Upper lobe of left lung (tissue), 6 donors: ENCODE measurements around the gene SLC16A3. TPM values are rescaled to one million over a fixed set of nuclear protein-coding genes. Genes with fewer than 3 reads are reported as not detected.

Source experiments
- ATAC-seq, 2 donors: fragments of 200-7000 bp; cut with Tn5 transposase; one replicate each; pipeline ENCODE4 v1.9.1; 2022; ENCODE audit warnings: mild to moderate bottlenecking in 2 of 2, moderate library complexity in 2 of 2; ENCODE audit not compliant: low FRiP score in 2 of 2
- DNase-seq, 2 donors: peaks; one replicate each; pipeline ENCODE4 v3.0.0-alpha.2; 2019 to 2020
- H3K27ac ChIP-seq, 4 donors: fragments of 200-600 bp; sonication (generic); one replicate each; pipeline ENCODE4 v1.5.1; 2016 to 2019
- H3K27me3 ChIP-seq, 4 donors: fragments of 200-600 bp; sonication (generic); one replicate each; pipeline ENCODE4 v1.5.1; 2017 to 2019
- H3K36me3 ChIP-seq, 4 donors: fragments of 200-600 bp; sonication (generic); one replicate each; pipeline ENCODE4 v1.5.1; 2016 to 2019
- H3K4me1 ChIP-seq, 4 donors: fragments of 200-600 bp; sonication (generic); one replicate each; pipeline ENCODE4 v1.5.1; 2018 to 2019
- H3K4me3 ChIP-seq, 4 donors: fragments of 200-600 bp; sonication (generic); one replicate each; pipeline ENCODE4 v1.5.1; 2017 to 2019; ENCODE audit warnings: mild to moderate bottlenecking in 2 of 4, moderate library complexity in 1 of 4
- H3K9me3 ChIP-seq, 4 donors: fragments of 200-600 bp; sonication (generic); one replicate each; pipeline ENCODE4 v1.5.1; 2018 to 2019
- CTCF ChIP-seq, 6 experiments: fragments of 450-650 bp in 4 of 6; fragments of 200-600 bp in 2 of 6; sonication (generic) in 2 of 6; IDR thresholded peaks; one replicate each; pipeline ENCODE4 v1.5.1; 2016 to 2019; ENCODE audit warnings: antibody characterized with exemption in 6 of 6
- EP300 ChIP-seq, 4 donors: sonication (generic); formaldehyde crosslinking; IDR thresholded peaks; one replicate each; pipeline ENCODE4 v1.5.1; 2017; ENCODE audit warnings: antibody characterized with exemption in 4 of 4, control low read depth in 2 of 4
- POLR2A ChIP-seq, 4 donors: fragments of 450-650 bp; IDR thresholded peaks; one replicate each; pipeline ENCODE4 v1.5.1; 2016 to 2017; ENCODE audit warnings: antibody characterized with exemption in 4 of 4, mild to moderate bottlenecking in 2 of 4
- POLR2AphosphoS5 ChIP-seq, 2 donors: sonication (generic); formaldehyde crosslinking; IDR thresholded peaks; one replicate each; pipeline ENCODE4 v1.5.1; 2017; ENCODE audit warnings: antibody characterized with exemption in 2 of 2
- WGBS, 2 donors: methylation state at CpG; one replicate each; pipeline ENCODE4 v1.1.5; 2017 to 2018; 5-methylcytosine and 5-hydroxymethylcytosine counted together
- total RNA-seq, 6 donors: library from RNA; depleted of rRNA in 4 of 6; stranded (reverse); fragments of >200 nt in 4 of 6; gene quantifications; one replicate each; pipeline versions ENCODE4 v1.1.0 to v1.2.1, GENCODE V29; 2016 to 2021
- donor health status: DM: no; HTN: no; CAD: no; lungs with moderate emphysema.
- donor health status: DM: no; HTN: yes; CAD: no; lungs with severe emphysema.

SLC16A3 gene
- total RNA-seq, 6 donors from 2014 or later = 33.5 to 134 (median 102) TPM

- Histone ChIP-seq H3K4me3 (no peak overlapping the region), H3K27me3 (no peaks in the 10 kb centered on the region), H3K9me3 (no peaks in the 10 kb centered on the region), H3K4me1 (peaks cover 68 to 81% (median 74%) of the 10 kb centered on the region in 4 donors), H3K27ac (peak overlapping the region; percentile 17 to 97 (median 88)), H3K36me3 (peaks cover 18 to 62% (median 41%) of the 10 kb centered on the region in 4 donors)
- ATAC-seq (no peak), DNase-seq (no peak)
- WGBS, 2 donors = 64 to 65% methylated on average over 7 to 10 of the region's 10 CpGs
- TF ChIP-seq CTCF (IDR thresholded peaks at IDR 0.05) (no peak), POLR2A (IDR thresholded peaks at IDR 0.05) (no peak), EP300 (IDR thresholded peaks at IDR 0.05) (no peak), POLR2AphosphoS5 (IDR thresholded peaks at IDR 0.05) (no peak)
These were observed 40.5 kb downstream of the SLC16A3 start for GRCh38 chr17:82269138-82269881.

- TF ChIP-seq POLR2A (IDR thresholded peaks at IDR 0.05) (no peak), POLR2AphosphoS5 (IDR thresholded peaks at IDR 0.05) (no peak), EP300 (IDR thresholded peaks at IDR 0.05) (no peak), CTCF (IDR thresholded peaks at IDR 0.05) (no peak)
- Histone ChIP-seq H3K27ac (peak overlapping the region; percentile 57 to 97 (median 88)), H3K4me3 (peak overlapping the region in 1 of 4 donors; percentile 73), H3K4me1 (peaks cover 72 to 86% (median 80%) of the 10 kb centered on the region in 4 donors), H3K27me3 (no peaks in the 10 kb centered on the region), H3K9me3 (no peaks in the 10 kb centered on the region), H3K36me3 (peaks cover 12 to 55% (median 34%) of the 10 kb centered on the region in 4 donors)
- DNase-seq (no peak), ATAC-seq (no peak)
- 76 to 81% methylated on average over 9 to 13 of the region's 13 CpGs for WGBS, 2 donors
These were observed 41.1 kb downstream of the SLC16A3 start for GRCh38 chr17:82269882-82270500.

- Histone ChIP-seq H3K9me3 (no peaks in the 10 kb centered on the region), H3K27me3 (no peaks in the 10 kb centered on the region), H3K27ac (peak overlapping the region in 2 of 4 donors; percentile 10 to 97), H3K4me3 (peak overlapping the region in 1 of 4 donors; percentile 73), H3K4me1 (peaks cover 72 to 82% (median 80%) of the 10 kb centered on the region in 4 donors), H3K36me3 (peaks cover 6 to 49% (median 27%) of the 10 kb centered on the region in 4 donors)
- ATAC-seq (no peak), DNase-seq (no peak)
- TF ChIP-seq POLR2A (IDR thresholded peaks at IDR 0.05) (no peak), POLR2AphosphoS5 (IDR thresholded peaks at IDR 0.05) (no peak), CTCF (IDR thresholded peaks at IDR 0.05) (no peak), EP300 (IDR thresholded peaks at IDR 0.05) (no peak)
- WGBS, 2 donors = 82 to 85% methylated on average over 12 of the region's 12 CpGs
These were observed 41.8 kb downstream of the SLC16A3 start for GRCh38 chr17:82270651-82271050.

GRCh38 chr17:82271401-82271800 is 42.6 kb downstream of the SLC16A3 start:
- peaks cover 2 to 41% (median 21%) of the 10 kb centered on the region in 4 donors for H3K36me3 ChIP-seq

More at GRCh38 chr17:82271401-82271800, 42.6 kb downstream of the SLC16A3 start:
- 80 to 89% methylated on average over 6 of the region's 6 CpGs for WGBS, 2 donors
- H3K27ac ChIP-seq = peak overlapping the region in 3 of 4 donors; percentile 96 to 100 (median 97)
- DNase-seq (no peak), ATAC-seq (no peak)
- TF ChIP-seq EP300 (IDR thresholded peaks at IDR 0.05) = no peak
- TF ChIP-seq CTCF (IDR thresholded peaks at IDR 0.05) = no peak
- no peak for TF ChIP-seq POLR2AphosphoS5 (IDR thresholded peaks at IDR 0.05)
- TF ChIP-seq POLR2A (IDR thresholded peaks at IDR 0.05) = no peak
- H3K9me3 ChIP-seq = no peaks in the 10 kb centered on the region
- H3K27me3 ChIP-seq = no peaks in the 10 kb centered on the region
- H3K4me1 ChIP-seq = peaks cover 65 to 76% (median 73%) of the 10 kb centered on the region in 4 donors
- peak overlapping the region in 2 of 4 donors; percentile 73 to 95 for H3K4me3 ChIP-seq
